H1 (cell line): ENCODE results near the gene ENTPD8. TPM values are rescaled to one million over a fixed set of nuclear protein-coding genes. Genes with fewer than 3 reads are reported as not detected.
"Not testable (repeated sequence)": the region's sequence is repeated elsewhere in the genome, so short reads cannot be mapped to it uniquely, and the experiment has no call there.

Experiments used
- CTCF ChIA-PET: fragments of 300-600 bp; sonication (Branson Sonifier 250); formaldehyde crosslinking; loops from one replicate; lab custom pipeline; 2021; ENCODE audit not compliant: partially characterized antibody; lab: Charles Lee
- POLR2A ChIA-PET: fragments of 300-600 bp; sonication (Branson Sonifier 250); formaldehyde crosslinking; loops from one replicate; lab custom pipeline; 2021; ENCODE audit warnings: inconsistent platforms; ENCODE audit not compliant: partially characterized antibody; lab: Charles Lee
- DNase-seq, 2 experiments: peaks; one replicate each; pipeline versions ENCODE4 v3.0.0 to v3.0.0-alpha.2; 2010 to 2022; ENCODE audit warnings: low spot score in 2 of 2, low read depth in 1 of 2, mixed read lengths in 1 of 2
- FAIRE-seq: peaks from 2 replicates; lab custom pipeline; 2011; peaks lifted over from hg19 to GRCh38; lab: Jason Lieb, UNC
- H2AFZ ChIP-seq: 2 replicates; pipeline ENCODE4 v1.8.1; 2012; ENCODE audit warnings: low read length, inconsistent platforms
- H2AK5ac ChIP-seq: 2 replicates; pipeline ENCODE4 v1.6.1; 2013; ENCODE audit warnings: low read depth, low read length
- H2BK120ac ChIP-seq: replicated peaks from 2 replicates; pipeline ENCODE3; 2013; ENCODE audit warnings: low read depth, low read length, inconsistent platforms
- H2BK12ac ChIP-seq: 2 replicates; pipeline ENCODE4 v1.6.1; 2013; ENCODE audit warnings: low read depth, low read length
- H2BK15ac ChIP-seq: 2 replicates; pipeline ENCODE4 v1.6.1; 2013; ENCODE audit warnings: low read length
- H2BK20ac ChIP-seq: 2 replicates; pipeline ENCODE4 v1.6.1; 2013; ENCODE audit warnings: low read length
- H2BK5ac ChIP-seq: 2 replicates; pipeline ENCODE4 v1.6.1; 2013; ENCODE audit warnings: low read depth, low read length
- H3K14ac ChIP-seq: 2 replicates; pipeline ENCODE4 v1.6.1; 2013; ENCODE audit warnings: inconsistent platforms; ENCODE audit not compliant: insufficient read length
- H3K18ac ChIP-seq: 2 replicates; pipeline ENCODE4 v1.6.1; 2013; ENCODE audit warnings: low read length; ENCODE audit errors: extremely low read depth
- H3K23ac ChIP-seq: 2 replicates; pipeline ENCODE4 v1.6.1; 2013; ENCODE audit warnings: inconsistent platforms; ENCODE audit not compliant: insufficient read length
- H3K23me2 ChIP-seq: 2 replicates; pipeline ENCODE4 v1.6.1; 2013; ENCODE audit warnings: low read depth, low read length
- H3K27ac ChIP-seq: 2 replicates; pipeline ENCODE4 v1.6.1; 2011; ENCODE audit warnings: low read depth, low read length, inconsistent platforms
- H3K27me3 ChIP-seq, 4 experiments: replicated peaks in 1 of 4; 1 replicate in 1 of 4; 2 replicates in 3 of 4; pipeline versions ENCODE4 v1.6.1 to v1.8.1; 2011 to 2013; ENCODE audit warnings: low read length in 3 of 4, mild to moderate bottlenecking in 3 of 4, inconsistent platforms in 2 of 4, mixed read lengths in 2 of 4, moderate library complexity in 1 of 4; ENCODE audit not compliant: control insufficient read depth in 3 of 4, insufficient read depth in 3 of 4; ENCODE audit errors: extremely low read depth in 1 of 4
- H3K36me3 ChIP-seq, 4 experiments: 2 replicates each; pipeline versions ENCODE4 v1.6.1 to v1.8.1; 2011 to 2013; ENCODE audit warnings: mild to moderate bottlenecking in 4 of 4, low read length in 3 of 4, moderate library complexity in 2 of 4, control low read depth in 1 of 4, inconsistent platforms in 1 of 4; ENCODE audit not compliant: insufficient read depth in 4 of 4, control insufficient read depth in 2 of 4
- H3K4ac ChIP-seq: replicated peaks from 2 replicates; pipeline ENCODE3; 2013; ENCODE audit warnings: low read length, low read depth, mixed read lengths, inconsistent platforms; ENCODE audit not compliant: insufficient read length
- H3K4me1 ChIP-seq, 4 experiments: replicated peaks in 1 of 4; 1 replicate in 1 of 4; 2 replicates in 3 of 4; pipeline versions ENCODE4 v1.6.1 to v1.8.1; 2011 to 2013; ENCODE audit warnings: low read length in 3 of 4, inconsistent platforms in 2 of 4, mixed read lengths in 1 of 4; ENCODE audit not compliant: insufficient read depth in 4 of 4, control insufficient read depth in 3 of 4
- H3K4me2 ChIP-seq, 2 experiments: 2 replicates each; pipeline versions ENCODE4 v1.6.1 to v1.8.1; 2011 to 2013; ENCODE audit warnings: low read depth in 2 of 2, low read length in 2 of 2, control low read depth in 1 of 2, inconsistent platforms in 1 of 2, mild to moderate bottlenecking in 1 of 2; ENCODE audit not compliant: insufficient read depth in 1 of 2
- H3K4me3 ChIP-seq, 4 experiments: fragments of 200-600, 300-600 bp in 1 of 4; sonication (generic), shearing (Covaris generic), sonication (Bioruptor Twin) in 1 of 4; 2 replicates each; pipeline versions ENCODE4 v1.5.1 to v1.8.1; 2011 to 2016; ENCODE audit warnings: low read length in 4 of 4, low read depth in 3 of 4, control low read depth in 2 of 4, inconsistent platforms in 2 of 4, mild to moderate bottlenecking in 2 of 4, mixed read lengths in 1 of 4, moderate library complexity in 1 of 4; ENCODE audit not compliant: insufficient read depth in 2 of 4; ENCODE audit errors: extremely low read depth in 1 of 4
- H3K56ac ChIP-seq: replicated peaks from 2 replicates; pipeline ENCODE3; 2013; ENCODE audit warnings: low read depth, mild to moderate bottlenecking, mixed read lengths, low read length, inconsistent platforms; ENCODE audit not compliant: insufficient read length
- H3K79me1 ChIP-seq: 2 replicates; pipeline ENCODE4 v1.6.1; 2013; ENCODE audit warnings: low read depth, low read length, control low read depth
- H3K79me2 ChIP-seq, 2 experiments: 2 replicates each; pipeline versions ENCODE4 v1.6.1 to v1.8.1; 2012 to 2013; ENCODE audit warnings: low read length in 2 of 2, mild to moderate bottlenecking in 2 of 2, inconsistent platforms in 1 of 2; ENCODE audit not compliant: insufficient read depth in 2 of 2, control insufficient read depth in 1 of 2
- H3K9ac ChIP-seq, 4 experiments: replicated peaks in 1 of 4; 1 replicate in 1 of 4; 2 replicates in 3 of 4; pipeline versions ENCODE4 v1.6.1 to v1.8.1; 2011 to 2013; ENCODE audit warnings: low read depth in 3 of 4, low read length in 3 of 4, control low read depth in 2 of 4, mild to moderate bottlenecking in 2 of 4, moderate library complexity in 2 of 4, inconsistent platforms in 1 of 4; ENCODE audit errors: extremely low read depth in 1 of 4
- H3K9me3 ChIP-seq, 2 experiments: 2 replicates each; pipeline versions ENCODE4 v1.6.1 to v1.8.1; 2012 to 2013; ENCODE audit warnings: mild to moderate bottlenecking in 2 of 2, moderate library complexity in 2 of 2, control low read depth in 1 of 2, inconsistent platforms in 1 of 2, low read depth in 1 of 2, low read length in 1 of 2, mixed read lengths in 1 of 2; ENCODE audit not compliant: insufficient read depth in 2 of 2
- H4K20me1 ChIP-seq, 2 experiments: replicated peaks in 1 of 2; 2 replicates each; pipeline versions ENCODE3 to v1.8.1; 2011 to 2013; ENCODE audit warnings: inconsistent platforms in 2 of 2, low read length in 2 of 2, mild to moderate bottlenecking in 1 of 2; ENCODE audit not compliant: insufficient read depth in 2 of 2, control insufficient read depth in 1 of 2
- H4K5ac ChIP-seq: 2 replicates; pipeline ENCODE4 v1.6.1; 2013; ENCODE audit warnings: low read length, low read depth, mixed read lengths, inconsistent platforms; ENCODE audit not compliant: insufficient read length
- H4K8ac ChIP-seq: 2 replicates; pipeline ENCODE4 v1.8.0; 2013; ENCODE audit warnings: mild to moderate bottlenecking, moderate library complexity, low read length, inconsistent platforms; ENCODE audit not compliant: insufficient read depth; ENCODE audit errors: extremely low read depth
- H4K91ac ChIP-seq: replicated peaks from 2 replicates; pipeline ENCODE3; 2013; ENCODE audit warnings: low read length, mixed read lengths, inconsistent platforms; ENCODE audit not compliant: insufficient read length
- ATF2 ChIP-seq: IDR thresholded peaks from 2 replicates; pipeline ENCODE4 v1.6.1; 2012; ENCODE audit warnings: low read length, inconsistent platforms
- CBX8 ChIP-seq: fragments of 300-800, 300-1000 bp; sonication (generic); IDR thresholded peaks from 2 replicates; pipeline ENCODE4 v1.7.1; 2016; ENCODE audit warnings: low read depth, low read length, borderline replicate concordance
- EP300 ChIP-seq, 2 experiments: IDR thresholded peaks; 1 replicate in 1 of 2; 2 replicates in 1 of 2; pipeline ENCODE4 v1.6.1; 2011 to 2012; ENCODE audit warnings: low read depth in 2 of 2, low read length in 2 of 2, mild to moderate bottlenecking in 2 of 2, borderline replicate concordance in 1 of 2, inconsistent platforms in 1 of 2, moderate library complexity in 1 of 2
- FOSL1 ChIP-seq: IDR thresholded peaks from 2 replicates; pipeline ENCODE4 v1.6.1; 2011; ENCODE audit warnings: mild to moderate bottlenecking, low read depth, low read length, moderate library complexity; ENCODE audit not compliant: insufficient read depth
- SP4 ChIP-seq: IDR thresholded peaks from 2 replicates; pipeline ENCODE4 v1.6.1; 2012; ENCODE audit warnings: low read length, inconsistent platforms
- WGBS, 2 experiments: shearing (Covaris generic) in 1 of 2; methylation state at CpG; one replicate each; pipeline versions ENCODE4 v1.1.6 to v1.1.7; 2013 to 2015; ENCODE audit warnings: low lambda C conversion rate in 2 of 2, mixed read lengths in 2 of 2, inconsistent platforms in 1 of 2, low coverage in 1 of 2, missing lambda C conversion rate in 1 of 2; ENCODE audit not compliant: insufficient replicate concordance in 2 of 2, insufficient coverage in 1 of 2, insufficient read length in 1 of 2; ENCODE audit errors: extremely low coverage in 1 of 2, missing lambda C conversion rate in 1 of 2; 5-methylcytosine and 5-hydroxymethylcytosine counted together
- polyA plus RNA-seq, 7 experiments: library from polyadenylated mRNA; depleted of rRNA in 3 of 7; stranded (reverse) in 5 of 7; unstranded in 2 of 7; fragments of >200 nt in 5 of 7; fragments of 200-250 nt in 2 of 7; gene quantifications; 1 replicate in 5 of 7; 2 replicates in 1 of 7; 4 replicates in 1 of 7; pipeline versions ENCODE4 v1.2.1 to v1.2.3, GENCODE V29; 2011 to 2013; ENCODE audit warnings: missing spikeins in 2 of 7, mixed read lengths in 2 of 7
- total RNA-seq: library from RNA; stranded (reverse); fragmentation: NEBNext Ultra II Directional; extraction: Animal tissue kit (Norgen Biotek cat#: 25700); gene quantifications from 2 replicates; pipeline ENCODE4 v1.2.1, GENCODE V29; 2021

Gene ENTPD8
- total and polyA plus RNA-seq, 2 of the 8 experiments (the other 6 are each of a cell fraction or from before 2014, with no cell fraction given), result 0.48 to 0.51 TPM

DNA sequence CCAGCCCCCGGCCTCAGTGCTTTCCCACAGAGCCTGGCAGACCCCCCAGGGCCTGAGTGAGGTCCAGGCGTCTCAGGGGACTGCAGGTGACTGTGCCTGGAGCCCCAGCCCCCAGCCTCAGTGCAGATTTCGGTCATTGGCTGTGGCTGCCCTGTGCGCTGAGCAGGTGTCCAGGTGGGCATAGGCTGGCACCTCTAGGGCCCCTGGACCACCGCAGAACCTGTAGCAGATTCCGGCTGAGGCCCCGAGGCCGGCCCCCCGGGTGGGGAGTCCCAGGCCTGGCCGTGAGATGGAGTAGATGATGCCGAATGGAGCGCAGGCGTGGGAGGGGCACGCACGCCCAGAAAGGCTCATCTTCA is 30.3 kb downstream of the ENTPD8 start (continued):
- TF ChIP-seq ATF2 (no peak), EP300 (IDR thresholded peaks at IDR 0.05; ENCODE audit: borderline replicate concordance in 1 of 2, low read depth in 2 of 2, low read length in 2 of 2) (no peak), SP4 (no peak), FOSL1 (no peak), CBX8 (no peak)

DNA sequence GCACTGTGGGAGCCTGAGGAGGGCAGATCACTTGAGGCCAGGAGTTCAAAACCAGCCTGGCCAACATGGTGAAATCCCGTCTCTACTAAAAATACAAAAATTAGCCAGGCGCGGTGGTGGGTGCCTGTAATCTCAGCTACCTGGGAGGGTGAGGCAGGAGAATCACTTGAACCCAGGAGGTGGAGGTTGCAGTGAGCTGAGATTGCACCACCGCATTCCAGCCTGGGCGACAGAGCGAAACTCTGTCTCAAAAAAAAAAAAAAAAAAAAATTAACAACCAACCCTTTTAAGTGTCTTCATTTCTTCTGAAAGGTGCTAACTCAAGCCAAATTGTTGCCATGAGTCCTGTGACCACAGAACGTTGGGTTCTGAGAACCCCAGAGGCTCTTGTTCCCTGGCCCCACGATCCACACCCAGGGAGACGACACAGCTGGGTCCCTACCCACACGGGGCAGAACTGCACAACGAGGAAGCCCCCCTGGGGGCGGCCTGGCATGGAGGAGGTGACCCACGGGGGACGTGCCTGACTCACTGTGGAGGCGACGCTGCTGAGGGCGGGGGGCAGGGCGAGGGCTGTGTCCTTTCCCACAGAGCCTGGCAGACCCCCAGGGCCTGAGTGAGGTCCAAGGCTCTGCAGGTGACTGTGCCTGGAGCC is 30.8 kb downstream of the ENTPD8 start:
- H2BK15ac ChIP-seq, H4K20me1 ChIP-seq, H2AK5ac ChIP-seq, H4K91ac ChIP-seq, H2BK12ac ChIP-seq, H3K27me3 ChIP-seq, H3K9me3 ChIP-seq, H3K4me1 ChIP-seq, DNase-seq, H3K27ac ChIP-seq, H3K9ac ChIP-seq, H3K18ac ChIP-seq, FAIRE-seq, H2AFZ ChIP-seq, H2BK20ac ChIP-seq, H4K8ac ChIP-seq, H3K36me3 ChIP-seq, H3K14ac ChIP-seq, H3K23ac ChIP-seq, H3K4me3 ChIP-seq, H4K5ac ChIP-seq, H3K4me2 ChIP-seq, H3K79me1 ChIP-seq, H3K23me2 ChIP-seq, H3K79me2 ChIP-seq, H2BK5ac ChIP-seq, H3K4ac ChIP-seq, H2BK120ac ChIP-seq, H3K56ac ChIP-seq: not testable (repeated sequence)
- CTCF ChIA-PET, result interaction anchor here (0.7 to 2.4 kb wide), 4 partner anchors 13 to 222 kb away, joined by 3 to 12 read pairs (median 5); partner anchors contain the start of genes EXD3, NOXA1 and SSNA1
- 89% methylated on average over 15 of the region's 18 CpGs; no CpG with 5 or more reads in 1 of the 2 experiments for WGBS, 2 experiments
- POLR2A ChIA-PET, result interaction anchor here (0.6 to 1.3 kb wide), 3 partner anchors 33 to 226 kb away, joined by 3 to 4 read pairs (median 4); partner anchors contain the start of gene TUBB4B
